HG02678 (cell line): Measurements from ENCODE around the gene KCNIP3.

Experiments
- ATAC-seq: cut with Tn5 transposase; IDR thresholded peaks from one replicate; pipeline ENCODE4 v1.9.1; 2021; ENCODE audit warnings: mild to moderate bottlenecking, moderate library complexity; ENCODE audit not compliant: unreplicated experiment

The KCNIP3 gene

DNA sequence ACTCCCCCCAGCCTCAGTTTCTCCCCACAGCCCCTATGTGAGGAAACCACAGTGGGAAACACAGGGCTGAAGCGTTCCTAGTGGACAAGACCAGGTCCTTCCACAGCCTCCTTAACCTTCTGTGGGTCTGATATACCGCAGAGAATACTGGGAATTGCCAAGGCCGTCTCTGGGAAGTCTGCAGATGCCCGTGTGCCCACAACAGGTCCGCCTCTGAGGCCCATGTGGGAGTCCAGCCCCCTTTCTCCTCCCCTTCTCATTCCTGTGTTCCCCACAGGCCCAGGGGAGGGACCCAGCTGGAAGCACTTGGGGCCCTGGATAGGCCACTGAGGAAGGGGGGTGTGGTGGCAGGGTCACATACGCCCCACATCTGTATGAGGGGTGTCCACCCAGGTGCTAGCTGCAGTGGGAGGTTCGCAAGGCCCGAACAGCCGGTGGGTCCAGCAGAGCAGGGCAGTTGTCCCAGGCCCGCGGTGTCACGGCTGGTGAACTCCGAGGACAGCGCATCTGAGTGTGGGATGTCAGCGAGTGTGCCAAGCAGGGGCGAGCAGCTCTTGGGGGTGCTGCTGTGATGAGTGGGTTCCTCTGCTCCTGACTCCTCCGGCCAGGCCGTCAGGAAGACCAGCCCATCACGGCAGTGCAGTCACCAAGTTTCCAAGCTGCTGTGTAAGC is 2.4 kb upstream of the KCNIP3 start:
- no peak for ATAC-seq

DNA sequence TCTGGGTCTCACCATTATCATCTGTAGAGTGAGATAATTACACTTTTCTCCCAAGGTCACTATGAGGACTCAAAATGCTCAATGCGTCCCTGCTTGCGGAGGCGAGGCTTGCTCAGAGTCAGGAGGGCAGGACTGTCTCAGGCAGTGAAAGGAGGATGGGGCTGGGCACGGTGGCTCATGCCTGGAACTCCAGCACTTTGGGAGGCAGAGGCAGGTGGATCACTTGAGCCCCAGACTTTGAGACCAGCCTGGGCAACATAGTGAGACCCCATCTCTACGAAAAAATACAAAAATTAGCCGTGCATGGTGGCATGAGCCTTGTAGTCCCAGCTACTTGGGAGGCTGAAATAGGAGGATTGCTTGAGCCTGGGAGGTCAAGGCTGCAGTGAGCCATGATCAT is 1.8 kb upstream of the KCNIP3 start:
- no peak for ATAC-seq

- ATAC-seq: no peak
Observed at GRCh38 chr2:95296011-95296410, 1.1 kb upstream of the KCNIP3 start.

DNA sequence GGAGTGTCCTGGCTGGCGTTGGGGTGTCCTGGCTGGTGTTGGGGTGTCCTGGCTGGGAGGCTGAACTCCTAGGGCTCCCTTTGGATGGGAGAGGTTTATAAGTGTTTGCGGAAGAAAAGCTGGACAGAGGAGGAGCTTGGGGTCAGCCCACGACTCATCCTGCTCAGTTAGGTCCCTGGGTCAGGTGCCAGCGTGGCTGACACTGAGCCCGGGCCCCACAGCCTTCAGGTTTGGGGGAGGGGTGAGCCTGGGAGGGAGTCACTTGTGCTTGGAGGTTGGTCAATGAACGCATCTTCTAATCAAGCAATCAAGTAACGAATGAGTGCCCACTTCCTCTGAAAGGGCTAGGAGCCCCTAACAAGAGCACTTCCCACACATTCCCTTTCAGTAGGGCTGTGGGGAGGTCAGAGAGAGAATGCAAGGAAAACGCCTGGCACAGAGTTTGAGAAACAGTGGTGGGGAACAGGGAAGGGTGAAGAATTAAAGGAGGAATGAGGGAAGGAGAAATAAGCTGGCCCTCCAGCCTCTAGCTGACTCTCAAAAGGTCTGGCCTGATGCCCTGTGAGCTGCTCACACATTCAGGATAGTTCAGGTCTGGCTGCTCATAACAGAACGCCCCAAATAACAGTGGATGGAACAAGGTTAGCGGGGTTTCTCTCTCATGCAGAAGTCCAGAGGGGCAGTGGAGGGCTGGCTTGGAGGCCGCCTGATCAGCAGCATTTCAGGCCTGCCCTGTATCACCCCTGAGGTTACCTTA is 670 bp downstream of the KCNIP3 start:
- no peak for ATAC-seq

DNA sequence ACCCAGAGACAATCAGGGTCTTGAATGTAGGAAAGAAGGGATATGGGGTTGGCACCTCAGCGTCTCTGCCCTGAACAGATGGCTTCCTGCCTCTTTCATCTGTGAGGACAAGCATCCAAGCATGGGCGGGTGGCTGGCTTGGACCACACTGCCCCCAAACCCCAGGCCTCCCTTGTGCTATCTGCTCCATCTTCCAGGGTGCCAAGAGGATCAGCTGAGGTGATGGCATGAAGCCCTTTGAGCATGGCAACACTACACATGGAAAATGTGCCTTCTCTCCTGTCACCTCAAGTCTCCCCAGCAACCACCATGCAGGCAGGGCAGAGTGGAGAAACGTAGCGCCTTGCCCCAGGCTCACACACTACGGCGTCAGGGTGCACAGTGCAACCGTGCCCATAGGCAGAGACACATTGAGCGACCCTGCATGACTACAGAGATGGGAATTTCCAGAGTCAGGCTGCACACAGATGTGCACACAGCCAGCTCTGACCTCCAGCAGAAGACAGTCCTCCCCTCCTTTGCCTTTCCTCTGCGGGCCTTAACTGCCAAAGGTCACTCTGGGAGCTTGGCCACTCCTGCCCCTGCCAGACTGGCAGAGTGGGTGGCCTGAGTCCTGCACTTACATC is 1.5 kb downstream of the KCNIP3 start:
- no peak for ATAC-seq

DNA sequence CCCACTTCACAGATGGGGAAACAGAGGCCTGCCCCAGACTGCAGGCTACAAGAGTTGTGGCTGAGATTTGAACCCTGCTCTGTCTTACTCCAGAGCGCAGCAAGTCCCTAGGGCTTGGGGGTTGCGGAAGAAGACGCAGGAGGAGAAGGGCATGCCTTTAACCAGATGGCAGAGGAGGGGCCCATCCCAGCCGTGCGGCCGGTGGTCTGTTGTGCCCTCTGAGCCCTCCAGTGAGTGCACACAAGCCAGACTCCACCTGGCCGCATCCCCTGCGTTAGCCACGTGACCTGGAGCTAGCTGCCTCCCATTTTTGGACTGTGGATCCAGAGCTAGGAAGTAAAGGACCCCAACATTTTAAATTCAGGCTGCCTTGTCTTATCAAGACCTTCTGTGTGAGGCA is 2.8 kb downstream of the KCNIP3 start:
- ATAC-seq: no peak

- no peak for ATAC-seq
Observed at GRCh38 chr2:95300450-95300849, 3.3 kb downstream of the KCNIP3 start.

DNA sequence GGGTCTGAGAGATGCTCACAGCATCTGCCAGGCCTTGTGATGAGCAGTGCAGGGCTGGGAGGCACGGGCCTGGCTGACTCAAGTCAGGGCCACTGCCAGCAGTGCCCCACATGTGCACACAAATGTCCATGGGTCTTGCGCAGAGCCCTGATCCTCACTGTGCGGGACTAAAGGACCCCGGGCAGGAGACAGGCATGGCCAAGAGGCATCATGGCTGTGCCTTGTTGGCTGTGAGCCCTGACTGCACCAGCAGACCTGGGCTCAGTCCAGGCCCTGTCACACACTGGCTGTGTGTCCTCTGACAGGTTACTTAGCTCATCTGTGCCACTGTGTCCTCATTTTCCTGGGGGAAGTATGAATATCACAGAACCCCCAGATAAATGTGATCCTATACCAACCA is 4.0 kb downstream of the KCNIP3 start:
- no peak for ATAC-seq

DNA sequence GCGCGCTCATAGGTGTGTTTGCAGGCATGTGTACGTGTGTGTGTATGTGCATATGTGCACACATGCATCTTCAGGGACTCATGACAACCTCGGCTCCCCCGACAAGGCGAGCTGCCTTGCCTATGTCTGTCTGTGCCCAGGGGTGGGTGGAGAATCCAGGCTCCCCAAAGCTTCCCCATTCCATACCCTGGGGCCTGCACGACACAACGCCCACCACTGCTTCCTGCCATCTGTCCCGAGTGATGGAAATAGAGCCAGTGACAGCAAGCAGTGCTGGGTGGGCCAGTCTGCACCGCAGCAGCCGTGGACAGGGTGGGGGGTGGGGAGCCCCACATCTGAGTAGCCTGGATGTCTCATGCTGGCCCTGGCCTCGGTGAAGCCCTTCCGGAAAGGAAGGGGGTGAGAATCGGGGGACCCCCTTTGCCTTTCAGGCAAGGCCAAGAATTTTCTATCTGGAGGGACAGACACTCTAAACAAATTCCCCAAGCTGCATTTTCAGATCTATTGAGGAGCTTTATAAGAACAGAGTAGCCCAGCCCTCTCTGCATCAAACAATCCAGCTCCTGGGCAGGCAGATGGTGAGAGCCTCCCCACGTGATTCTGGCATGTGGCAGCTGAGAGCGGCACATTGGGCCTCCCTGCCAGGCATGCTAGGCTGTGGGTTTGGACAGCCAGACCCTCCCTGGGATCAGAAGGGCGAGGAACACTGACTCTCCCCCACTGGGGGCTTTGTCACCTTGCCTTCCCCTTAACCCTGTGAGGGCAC is 4.9 kb downstream of the KCNIP3 start:
- ATAC-seq: no peak

DNA sequence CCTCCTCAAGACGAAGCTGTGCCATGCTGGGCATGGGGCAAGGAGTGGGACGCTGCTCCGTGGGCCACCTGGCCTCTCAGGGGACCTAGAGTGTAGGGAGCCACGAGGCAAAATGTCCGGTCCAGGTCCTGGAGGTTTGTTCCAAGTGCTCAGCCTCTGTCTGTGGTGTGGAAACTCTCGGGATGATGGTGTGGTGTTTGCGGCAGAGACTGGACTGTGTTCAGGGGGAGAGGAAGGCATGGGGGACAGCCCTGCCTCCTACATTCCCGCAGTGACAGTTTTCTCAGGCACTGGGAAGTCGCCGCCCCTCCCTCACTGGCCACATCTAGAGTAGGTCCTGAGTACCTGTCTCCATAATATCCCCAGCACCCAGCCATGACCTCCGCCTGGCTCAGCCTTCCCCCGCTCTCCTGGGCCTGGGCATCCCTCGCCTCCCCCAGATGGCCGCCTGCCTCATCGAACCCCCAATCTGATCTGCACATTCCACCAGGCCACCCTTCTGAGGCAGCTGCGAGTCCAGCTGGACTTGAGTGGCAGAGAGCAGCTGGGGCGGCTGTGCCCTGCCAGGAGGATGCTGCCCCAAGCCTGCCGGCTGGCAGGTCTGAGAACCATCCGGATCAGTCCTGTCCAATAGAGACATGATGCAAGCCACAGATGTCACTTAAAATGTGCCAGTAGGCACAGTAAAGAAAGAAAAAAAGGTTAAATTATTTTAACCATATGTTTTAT is 6.2 kb downstream of the KCNIP3 start:
- ATAC-seq: no peak

DNA sequence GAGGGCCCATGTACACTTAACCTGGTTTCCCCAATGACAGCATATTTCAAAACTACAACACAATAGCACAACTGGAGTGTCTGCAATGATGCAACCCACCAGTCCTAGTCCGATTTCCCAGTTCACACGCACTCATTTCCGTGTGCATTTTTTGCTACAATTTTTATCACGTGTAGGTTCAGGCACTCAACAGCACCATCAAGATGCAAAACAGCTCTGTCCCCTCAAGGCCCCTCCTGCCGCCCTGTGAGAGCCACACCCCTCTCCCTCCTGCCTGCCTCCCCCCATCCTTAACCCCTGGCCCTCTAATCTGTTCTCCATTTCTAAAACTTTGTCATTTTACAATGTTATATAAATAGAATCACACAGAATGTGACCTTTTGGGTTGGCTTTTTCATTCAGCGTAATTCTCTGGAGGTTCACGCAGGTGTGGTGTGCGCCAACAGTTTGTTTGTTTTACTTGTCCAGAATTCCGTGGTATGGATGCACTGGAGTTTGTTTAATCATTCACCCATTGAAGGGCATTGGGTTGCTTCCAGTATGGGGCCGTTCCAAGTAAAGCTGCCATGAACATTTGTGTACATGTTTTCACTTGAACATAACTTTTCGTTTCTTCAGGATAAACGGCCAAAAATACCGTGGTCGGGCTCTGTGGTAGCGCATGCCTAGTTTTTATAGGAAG is 8.4 kb downstream of the KCNIP3 start:
- no peak for ATAC-seq

DNA sequence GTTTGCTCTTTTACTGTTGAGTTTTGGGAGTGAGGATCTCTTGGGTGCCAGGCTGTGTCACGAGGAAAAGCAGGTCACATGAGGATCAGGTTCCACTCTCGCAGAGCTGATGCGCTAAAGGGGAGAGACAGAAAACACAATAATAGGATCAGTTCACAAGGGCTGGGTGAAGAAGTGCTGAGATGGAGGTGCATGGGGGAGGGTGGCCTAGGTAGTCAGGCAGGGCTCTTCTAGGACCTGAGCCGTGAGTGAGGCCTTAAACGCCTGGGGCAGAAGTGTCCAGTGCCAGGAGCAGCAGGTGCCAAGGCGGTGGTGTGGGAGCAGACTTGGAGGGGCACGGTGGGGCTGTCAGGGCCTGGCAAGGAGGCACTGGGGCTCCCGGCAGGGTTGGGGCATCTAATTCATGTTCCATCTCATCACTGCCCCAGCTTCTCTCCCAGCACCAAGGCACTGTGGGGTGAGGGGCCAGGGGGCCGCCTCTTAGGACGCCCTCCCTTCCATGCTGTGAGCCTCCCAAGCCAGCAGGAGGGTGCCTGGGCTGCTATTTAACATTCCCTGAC is 9.3 kb downstream of the KCNIP3 start:
- no peak for ATAC-seq

- no peak for ATAC-seq
Observed at GRCh38 chr2:95307036-95307435, 9.9 kb downstream of the KCNIP3 start.

DNA sequence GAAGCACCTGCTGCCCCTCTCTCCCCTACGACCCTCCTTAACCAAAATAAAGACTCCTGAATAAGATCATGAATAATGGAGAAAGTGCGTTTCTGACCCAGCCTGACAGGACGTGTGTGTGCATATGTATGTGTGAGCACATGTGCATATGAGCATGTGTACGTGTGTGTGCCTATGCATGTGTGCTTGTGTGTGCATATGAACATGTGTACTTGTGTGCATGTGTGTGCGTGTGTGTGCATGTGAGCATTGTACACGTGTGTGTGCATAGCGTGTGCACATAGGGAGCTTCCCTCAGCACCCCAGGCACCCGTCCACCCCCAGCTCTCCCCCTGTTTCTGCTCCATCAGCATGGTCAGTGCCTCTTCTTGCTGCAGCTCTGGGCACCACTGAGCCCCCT is 10.7 kb downstream of the KCNIP3 start:
- ATAC-seq: no peak

- no peak for ATAC-seq
Observed at GRCh38 chr2:95308426-95308990, 11.4 kb downstream of the KCNIP3 start.

DNA sequence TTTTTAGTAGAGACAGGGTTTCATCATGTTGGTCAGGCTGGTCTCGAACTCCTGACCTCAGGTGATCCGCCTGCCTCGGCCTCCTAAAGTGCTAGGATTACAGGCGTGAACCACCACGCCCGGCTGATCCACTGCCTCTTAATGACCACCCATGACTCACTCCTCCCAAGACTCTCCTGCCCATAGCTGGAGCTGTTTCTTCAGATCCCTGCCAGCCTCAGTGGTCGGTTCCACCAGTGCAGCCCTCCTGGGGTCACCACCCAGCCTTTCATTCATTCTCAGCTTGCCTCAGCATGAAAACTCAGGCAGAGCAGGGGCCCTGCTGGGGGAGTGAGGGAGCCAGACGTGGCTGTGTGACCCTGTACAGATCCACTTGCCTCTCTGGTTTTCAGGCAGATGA is 12.5 kb downstream of the KCNIP3 start:
- ATAC-seq: no peak

- ATAC-seq: no peak
Observed at GRCh38 chr2:95310216-95310615, 13.1 kb downstream of the KCNIP3 start.

- ATAC-seq: no peak
Observed at GRCh38 chr2:95310651-95311050, 13.5 kb downstream of the KCNIP3 start.

GRCh38 chr2:95311815-95312542 is 14.8 kb downstream of the KCNIP3 start:
- no peak for ATAC-seq
